ENCODE results near the gene SEPSECS. TPM values are rescaled to one million over a fixed set of nuclear protein-coding genes. Genes with fewer than 3 reads are reported as not detected.
"Not testable (repeated sequence)": the region's sequence is repeated elsewhere in the genome, so short reads cannot be mapped to it uniquely, and the experiment has no call there.

SEPSECS gene
- total and polyA plus RNA-seq, 9 donors, result 4.0 to 11.0 (median 8.6) TPM

- Histone ChIP-seq H3K9me3 (no peaks in the 10 kb centered on the region), H3K36me3 (no peaks in the 10 kb centered on the region), H3K27ac (no peak overlapping the region), H3K4me1 (ENCODE audit: insufficient read depth) (no peaks in the 10 kb centered on the region), H3K27me3 (no peaks in the 10 kb centered on the region), H3K4me3 (no peak overlapping the region)
- no peak for DNase-seq
- WGBS, 3 donors, result 69 to 79% (median 71%) methylated on average over 4 of the region's 4 CpGs
- intact Hi-C loops (cut with DNase I), result no loop called here
- TF ChIP-seq EP300 (IDR thresholded peaks at IDR 0.05) (no peak), CTCF (IDR thresholded peaks at IDR 0.05) (no peak), POLR2A (IDR thresholded peaks at IDR 0.05) (no peak)
Observed at GRCh38 chr4:25085671-25086070, 74.6 kb downstream of the SEPSECS start.

- H3K27me3 ChIP-seq; DNase-seq; H3K27ac ChIP-seq; H3K4me3 ChIP-seq; intact Hi-C loops (cut with DNase I); H3K4me1 ChIP-seq (ENCODE audit: insufficient read depth); H3K36me3 ChIP-seq; H3K9me3 ChIP-seq: not testable (repeated sequence)
- WGBS, 3 donors, result 92 to 95% (median 95%) methylated on average over 4 of the region's 4 CpGs
Observed at GRCh38 chr4:25083441-25083840, 76.8 kb downstream of the SEPSECS start.

GRCh38 chr4:25081866-25082471 is 78.3 kb downstream of the SEPSECS start:
- Histone ChIP-seq H3K9me3 (no peaks in the 10 kb centered on the region), H3K4me3 (no peak overlapping the region), H3K27me3 (no peaks in the 10 kb centered on the region), H3K4me1 (ENCODE audit: insufficient read depth) (no peaks in the 10 kb centered on the region), H3K36me3 (no peaks in the 10 kb centered on the region), H3K27ac (no peak overlapping the region)
- 76 to 85% (median 79%) methylated on average over 7 of the region's 7 CpGs for WGBS, 3 donors
- TF ChIP-seq CTCF (IDR thresholded peaks at IDR 0.05), result no peak
- no peak for TF ChIP-seq EP300 (IDR thresholded peaks at IDR 0.05)
- TF ChIP-seq POLR2A (IDR thresholded peaks at IDR 0.05), result no peak
- DNase-seq, result no peak
- intact Hi-C loops (cut with DNase I), result no loop called here

- no peaks in the 10 kb centered on the region for H3K9me3 ChIP-seq
- H3K27me3 ChIP-seq, result no peaks in the 10 kb centered on the region
- intact Hi-C loops (cut with DNase I), result no loop called here
- TF ChIP-seq POLR2A (IDR thresholded peaks at IDR 0.05) (no peak), EP300 (IDR thresholded peaks at IDR 0.05) (no peak), CTCF (IDR thresholded peaks at IDR 0.05) (no peak)
- no peak overlapping the region for H3K4me3 ChIP-seq
- H3K4me1 ChIP-seq (ENCODE audit: insufficient read depth), result no peaks in the 10 kb centered on the region
- no peaks in the 10 kb centered on the region for H3K36me3 ChIP-seq
- WGBS, 3 donors, result 61 to 89% (median 81%) methylated on average over 1 of the region's 1 CpG
- DNase-seq, result no peak
- no peak overlapping the region for H3K27ac ChIP-seq
Observed at GRCh38 chr4:25080571-25080970, 79.7 kb downstream of the SEPSECS start.

GRCh38 chr4:25078523-25078922 is 81.7 kb downstream of the SEPSECS start:
- Histone ChIP-seq H3K27me3 (no peaks in the 10 kb centered on the region), H3K36me3 (no peaks in the 10 kb centered on the region), H3K27ac (no peak overlapping the region), H3K4me3 (no peak overlapping the region), H3K9me3 (no peaks in the 10 kb centered on the region), H3K4me1 (ENCODE audit: insufficient read depth) (no peaks in the 10 kb centered on the region)
- intact Hi-C loops (cut with DNase I), result no loop called here
- WGBS, 3 donors, result 91 to 94% (median 92%) methylated on average over 4 of the region's 4 CpGs
- no peak for DNase-seq
- TF ChIP-seq CTCF (IDR thresholded peaks at IDR 0.05) (no peak), EP300 (IDR thresholded peaks at IDR 0.05) (no peak), POLR2A (IDR thresholded peaks at IDR 0.05) (no peak)
